ENCODE measurements around the gene TMEM54.

Gene TMEM54

GRCh38 chr1:32881871-32882850 is 19.0 kb downstream of the TMEM54 start:
- peak in 19 of 56 donors; percentile 15 to 65 (median 34) for DNase-seq

DNA sequence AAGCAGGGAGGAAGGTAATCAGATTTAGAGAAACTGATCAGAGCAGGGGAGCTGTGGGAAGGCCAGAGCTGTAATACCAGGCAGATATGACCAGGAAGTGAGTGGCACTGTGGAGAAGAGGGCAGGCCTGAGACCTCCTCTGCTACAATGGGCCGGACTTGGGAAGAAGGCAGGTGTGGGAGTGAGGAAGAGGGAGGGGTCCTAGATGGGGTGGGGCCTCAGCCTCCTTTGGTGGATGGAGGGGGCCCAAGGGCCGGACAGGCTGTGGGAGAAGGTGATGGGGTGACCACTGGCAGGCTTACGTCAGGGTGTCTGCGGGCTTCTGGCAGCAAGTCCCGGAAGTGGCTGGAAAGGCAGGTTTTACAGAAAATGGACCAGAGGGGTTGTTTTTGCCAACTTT is 19.9 kb downstream of the TMEM54 start:
- no peak for DNase-seq

- peak in 2 of 56 donors; percentile 24 to 53 for DNase-seq
These were observed 22.6 kb downstream of the TMEM54 start for GRCh38 chr1:32878637-32879041.

DNA sequence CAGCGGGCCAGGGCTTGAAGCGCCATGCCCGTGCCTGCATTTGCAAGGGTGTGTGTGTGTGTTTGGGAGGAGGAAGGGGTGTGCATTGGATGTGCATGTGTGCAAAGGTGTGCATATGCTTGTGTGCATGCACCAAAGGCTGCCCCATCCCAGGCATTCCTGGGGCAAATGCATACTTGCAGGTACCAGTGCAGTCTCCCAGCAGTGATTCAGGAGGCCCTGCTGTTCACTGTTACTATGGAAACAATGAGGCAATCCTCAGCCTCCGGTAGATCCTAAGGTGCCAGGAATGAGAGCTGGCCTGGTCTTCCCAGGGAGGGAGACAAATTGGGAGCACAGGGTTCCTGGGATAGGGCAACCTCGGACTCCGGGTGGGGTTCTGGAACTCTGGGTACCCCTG is 23.0 kb downstream of the TMEM54 start:
- DNase-seq, result peak in 17 of 56 donors; percentile 15 to 65 (median 36)

DNA sequence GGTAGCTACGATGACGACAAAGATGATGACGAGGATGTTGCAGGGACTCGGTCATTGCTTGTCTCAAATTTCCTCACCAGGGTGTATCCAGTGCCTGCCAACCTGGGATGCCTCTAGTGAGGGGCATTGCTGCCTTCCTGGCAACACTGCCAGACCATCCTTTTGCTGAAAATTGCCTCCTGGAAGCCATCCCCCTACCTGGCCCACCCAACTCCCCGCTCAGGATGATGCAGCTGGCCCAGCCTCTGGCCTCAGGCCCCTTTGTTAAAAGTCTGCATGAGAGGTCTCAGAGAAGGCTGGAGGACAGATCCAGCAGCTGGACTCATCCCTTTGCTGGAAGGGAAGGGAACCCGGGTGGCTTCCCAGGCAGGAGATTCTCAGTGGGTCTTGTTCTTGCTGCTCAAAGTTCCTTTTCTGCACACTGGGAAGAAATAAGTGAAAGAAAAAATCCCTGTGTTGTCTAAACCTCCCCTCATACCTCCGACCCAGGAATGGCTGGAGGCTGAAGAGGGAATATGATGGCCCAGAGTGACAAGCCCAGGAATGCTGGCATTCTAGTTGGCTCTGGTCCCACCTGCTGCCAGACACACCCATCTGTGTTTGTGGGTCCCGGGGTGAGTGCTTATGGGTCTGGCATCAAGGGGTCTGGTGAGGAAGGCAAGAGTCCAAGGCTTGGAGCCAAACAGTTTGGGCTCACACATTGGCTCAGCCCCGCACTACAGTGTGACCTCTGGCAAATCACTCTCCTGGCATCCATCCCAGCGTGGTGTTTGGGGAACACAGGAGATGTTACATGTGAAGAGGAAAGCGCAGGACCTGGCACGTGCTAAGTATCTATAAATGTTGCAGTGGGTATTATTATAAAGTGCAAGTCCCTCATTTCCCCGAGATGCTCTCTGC is 23.7 kb downstream of the TMEM54 start:
- DNase-seq, result peak in 3 of 56 donors; percentile 24 to 52 (median 40)

- peak in 27 of 56 donors; percentile 11 to 70 (median 33) for DNase-seq
These were observed 24.6 kb downstream of the TMEM54 start for GRCh38 chr1:32876341-32877210.

DNA sequence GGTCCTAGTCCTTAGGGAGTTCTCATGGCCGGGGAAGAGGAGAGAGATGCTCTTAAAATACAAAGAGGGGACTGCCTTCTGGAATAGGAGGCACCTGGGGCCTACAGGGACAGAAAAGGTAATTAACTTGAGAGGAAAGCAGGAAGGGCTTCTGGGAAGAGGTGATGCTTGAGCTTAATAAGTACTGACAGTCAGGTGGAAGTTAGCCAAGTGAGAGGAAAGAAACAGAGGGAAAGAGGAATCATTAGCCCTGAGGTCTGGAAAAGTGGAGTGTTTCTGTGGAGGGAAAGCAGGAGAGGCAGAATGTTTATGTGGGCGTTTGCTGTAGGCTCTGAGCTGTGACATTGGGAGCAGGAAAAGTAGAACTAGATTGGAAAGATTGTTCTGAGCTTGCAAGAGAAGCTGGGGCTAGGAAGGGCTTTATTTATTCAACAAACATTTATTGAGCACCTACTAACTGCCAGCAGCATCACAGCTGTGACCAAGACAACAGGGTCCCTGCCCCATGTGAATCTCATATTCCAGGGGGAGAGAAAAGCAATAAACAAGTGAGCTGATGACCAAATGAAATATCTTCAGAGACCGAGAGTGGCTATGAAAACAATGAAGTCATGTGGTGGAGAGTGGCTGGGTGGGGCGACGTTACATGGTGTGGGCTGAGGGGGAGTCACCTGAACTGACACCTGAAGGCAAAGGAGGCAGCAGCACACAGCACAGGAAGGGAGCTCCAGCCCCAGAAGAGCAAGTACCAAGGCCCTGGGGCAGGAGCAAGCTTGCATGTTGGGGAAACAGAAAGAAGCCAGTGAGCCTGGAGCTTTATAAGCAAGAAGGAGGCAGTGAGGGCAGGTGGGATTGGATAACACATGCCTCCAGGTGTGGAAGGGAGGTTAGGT is 26.1 kb downstream of the TMEM54 start:
- DNase-seq, result no peak

DNA sequence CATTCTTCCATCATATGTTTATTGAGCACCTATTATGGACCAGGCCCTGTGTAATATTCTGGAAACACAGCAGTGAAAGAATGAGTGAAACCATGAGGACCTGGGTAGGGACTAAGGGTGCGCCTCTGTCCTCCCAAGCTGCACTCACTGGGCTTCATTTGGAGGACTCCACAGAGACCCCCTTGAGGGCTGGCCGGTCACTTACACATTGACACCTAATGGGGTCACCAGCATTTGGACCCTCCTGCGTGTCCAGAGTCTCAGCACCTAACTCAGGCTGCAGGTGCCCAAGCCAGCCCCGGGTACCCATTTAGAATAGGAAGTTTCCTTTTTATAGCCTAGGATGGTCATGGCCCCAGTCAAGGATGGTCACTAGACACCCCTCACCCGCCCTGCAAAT is 27.7 kb downstream of the TMEM54 start:
- DNase-seq, result no peak

- no peak for DNase-seq
These were observed 29.1 kb downstream of the TMEM54 start for GRCh38 chr1:32872192-32872460.

- no peak for DNase-seq
These were observed 29.6 kb downstream of the TMEM54 start for GRCh38 chr1:32871364-32872191.

DNA sequence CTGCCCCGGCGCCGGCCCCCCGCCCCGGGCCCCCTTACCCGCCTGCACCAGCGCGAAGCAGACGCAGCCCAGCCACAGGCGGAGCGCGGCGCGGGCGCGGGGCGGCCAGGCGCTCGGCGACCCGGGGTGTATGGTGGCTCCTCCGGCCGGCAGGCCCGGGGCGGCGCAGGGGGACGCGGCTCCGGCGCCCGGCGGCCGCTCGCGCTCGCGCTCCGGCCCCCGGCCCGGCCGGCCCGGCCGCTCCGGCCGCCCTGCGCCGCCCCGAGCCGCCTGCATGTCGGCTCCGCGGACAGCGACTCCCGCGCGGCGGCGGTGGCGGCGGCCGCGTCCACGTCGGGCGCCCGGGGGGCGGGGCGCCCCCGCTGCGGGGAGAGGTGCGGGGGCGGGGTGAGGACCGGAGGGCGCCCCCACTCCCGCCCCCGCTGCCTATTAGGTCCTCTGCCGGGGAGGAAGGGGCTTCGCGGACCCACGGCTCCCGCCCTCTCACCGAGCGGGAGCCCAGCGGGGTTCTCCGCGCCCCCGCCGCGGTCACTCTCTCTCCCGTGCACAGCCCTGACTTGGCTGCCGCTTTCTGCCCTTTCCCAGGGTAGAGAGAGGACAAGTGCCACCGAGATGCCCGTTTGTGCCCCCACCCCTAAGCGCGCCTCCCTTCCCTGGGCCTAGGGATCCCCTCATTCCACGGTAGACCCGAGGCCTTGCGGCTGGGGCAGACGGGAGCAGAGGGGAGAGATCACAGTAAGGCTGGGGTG is 30.4 kb downstream of the TMEM54 start, which contains the start of gene FNDC5:
Gene FNDC5 (minus strand): TSS at position 298 of the 749 bp plus-strand sequence.
- peak in 1 of 56 donors; percentile 47 for DNase-seq

- no peak for DNase-seq
These were observed 31.1 kb downstream of the TMEM54 start for GRCh38 chr1:32869923-32870614.

DNA sequence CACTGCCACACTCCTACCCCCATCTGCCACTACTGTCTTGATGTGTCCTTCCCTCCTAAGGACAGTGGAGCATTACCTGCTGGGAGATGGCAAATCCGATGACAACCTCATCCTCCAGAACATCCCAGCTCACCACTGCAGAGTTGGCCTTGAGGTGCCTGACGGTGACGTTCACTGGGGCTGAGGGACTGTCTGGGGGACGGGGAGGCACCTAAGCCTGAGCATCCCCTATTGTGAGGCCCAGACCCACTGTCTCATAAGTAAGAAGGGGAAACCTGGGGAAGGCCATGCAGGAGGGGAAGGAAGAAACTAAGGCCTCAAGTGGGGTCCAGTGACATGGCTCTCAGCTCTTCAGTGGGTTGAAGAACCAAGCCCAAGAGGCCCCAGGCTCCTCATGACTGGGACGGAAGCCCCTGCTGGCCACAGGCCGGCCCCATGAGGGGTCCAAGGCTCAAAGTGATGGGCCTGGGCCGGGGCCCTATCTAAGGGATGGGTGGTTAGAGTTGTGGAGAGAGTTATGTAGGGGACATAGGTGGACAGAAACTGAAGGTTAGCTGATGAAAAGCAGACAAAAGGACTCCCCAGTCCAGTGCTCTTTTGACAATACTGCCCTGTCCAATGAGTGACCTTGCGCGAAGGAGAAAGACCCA is 32.3 kb downstream of the TMEM54 start:
- no peak for DNase-seq

GRCh38 chr1:32868085-32868484 is 33.1 kb downstream of the TMEM54 start:
- no peak for DNase-seq

GRCh38 chr1:32867671-32868070 is 33.5 kb downstream of the TMEM54 start:
- no peak for DNase-seq

DNA sequence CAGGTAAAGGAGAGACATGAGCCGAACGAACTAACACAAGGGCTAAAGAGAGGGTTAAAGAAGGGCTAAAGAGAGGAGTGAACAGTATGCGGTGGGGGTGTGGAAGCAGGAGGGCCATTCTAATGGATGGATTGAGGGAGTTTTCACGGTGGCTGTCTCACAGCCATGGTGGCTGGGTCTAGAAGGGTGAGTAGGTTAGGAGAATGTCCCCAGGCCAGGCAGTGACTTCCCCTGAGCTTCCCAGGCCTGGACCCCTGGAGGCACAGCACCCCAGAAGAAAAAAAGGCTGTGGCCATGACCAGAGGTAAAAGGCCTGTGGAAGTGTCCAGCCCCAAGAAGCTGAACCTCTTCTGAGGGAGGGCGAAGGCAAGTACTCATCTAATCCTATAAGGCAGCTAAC is 34.0 kb downstream of the TMEM54 start:
- DNase-seq, result no peak
